WTC11 (cell line): Measurements from ENCODE around the gene FOXP1. TPM values are rescaled to one million over a fixed set of nuclear protein-coding genes. Genes with fewer than 3 reads are reported as not detected.

Experiments used
- ATAC-seq: fragments of 200-7000 bp; cut with Tn5 transposase; 2 replicates; pipeline ENCODE4 v1.10.0; 2021; ENCODE audit warnings: mild to moderate bottlenecking, moderate library complexity
- CTCF ChIA-PET: fragments of 300-600 bp; sonication (Branson Sonifier 250); formaldehyde crosslinking; loops from one replicate; lab custom pipeline; 2021; ENCODE audit warnings: antibody characterized with exemption; lab: Charles Lee
- POLR2A ChIA-PET: fragments of 350-600 bp; sonication (Branson Sonifier 250); formaldehyde crosslinking; loops from one replicate; lab custom pipeline; 2021; ENCODE audit warnings: antibody characterized with exemption; lab: Charles Lee
- DNase-seq: peaks from one replicate; pipeline ENCODE4 v3.0.0; 2021; ENCODE audit warnings: low spot score
- H3K27ac Mint-ChIP-seq: 2 replicates; pipeline ENCODE4 v1.8.0; 2021; ENCODE audit warnings: mixed read lengths
- H3K27me3 Mint-ChIP-seq: 2 replicates; pipeline ENCODE4 v1.8.0; 2021; ENCODE audit warnings: low read depth, mild to moderate bottlenecking, moderate library complexity, mixed read lengths
- H3K36me3 Mint-ChIP-seq: 2 replicates; pipeline ENCODE4 v1.8.0; 2021; ENCODE audit warnings: mixed read lengths
- H3K4me1 Mint-ChIP-seq: 2 replicates; pipeline ENCODE4 v1.8.0; 2022; ENCODE audit warnings: mixed read lengths
- H3K4me3 Mint-ChIP-seq: 2 replicates; pipeline ENCODE4 v1.8.0; 2021; ENCODE audit warnings: mild to moderate bottlenecking, moderate library complexity, mixed read lengths
- H3K9me3 Mint-ChIP-seq: 2 replicates; pipeline ENCODE4 v1.8.0; 2021; ENCODE audit warnings: mixed read lengths
- FOXJ3 ChIP-seq: sonication (generic); formaldehyde crosslinking; IDR thresholded peaks from 2 replicates; pipeline ENCODE4 v1.9.0; 2021; ENCODE audit warnings: missing genetic modification reagents, mild to moderate bottlenecking, borderline replicate concordance
- GTF2I ChIP-seq: fragments of 250-450 bp; sonication (Bioruptor Pico); conservative IDR thresholded peaks from 2 replicates; pipeline ENCODE4 v1.4.0; 2021; ENCODE audit warnings: mild to moderate bottlenecking
- HMGA2 ChIP-seq: fragments of 250-450 bp; sonication (Bioruptor Pico); IDR thresholded peaks from 2 replicates; pipeline ENCODE4 v1.4.0; 2021; ENCODE audit warnings: mild to moderate bottlenecking, moderate library complexity
- KAT7 ChIP-seq: sonication (generic); formaldehyde crosslinking; IDR thresholded peaks from 2 replicates; pipeline ENCODE4 v1.8.1; 2023; ENCODE audit warnings: missing genetic modification reagents, mild to moderate bottlenecking, borderline replicate concordance
- NR1H2 ChIP-seq: sonication (generic); formaldehyde crosslinking; IDR thresholded peaks from 2 replicates; pipeline ENCODE4 v1.9.0; 2021; ENCODE audit warnings: mild to moderate bottlenecking, moderate library complexity, missing genetic modification reagents
- PRRX2 ChIP-seq: fragments of 250-450 bp; sonication (Bioruptor Pico); IDR thresholded peaks from 2 replicates; pipeline ENCODE4 v1.8.0; 2021; ENCODE audit warnings: mild to moderate bottlenecking
- RORB ChIP-seq: fragments of 250-450 bp; sonication (Bioruptor Pico); IDR thresholded peaks from 2 replicates; pipeline ENCODE4 v1.9.0; 2021; ENCODE audit warnings: mild to moderate bottlenecking
- TCF7 ChIP-seq: sonication (generic); formaldehyde crosslinking; IDR thresholded peaks from 2 replicates; pipeline ENCODE4 v1.8.0; 2022; ENCODE audit warnings: mild to moderate bottlenecking, low read depth, missing genetic modification reagents, moderate library complexity
- total RNA-seq: library from RNA; stranded (reverse); gene quantifications from 3 replicates; pipeline ENCODE4 v1.2.3, GENCODE V29; 2021
- TF ChIP-seq, protein P1 (sequence below): sonication (generic); formaldehyde crosslinking; IDR thresholded peaks from 2 replicates; pipeline ENCODE4 v1.8.1; 2022; ENCODE audit warnings: low read depth, missing genetic modification reagents, borderline replicate concordance
- TF ChIP-seq, protein P2 (sequence below): fragments of 250-450 bp; sonication (Bioruptor Pico); IDR thresholded peaks from 2 replicates; pipeline ENCODE4 v2.1.2; 2022; ENCODE audit warnings: mild to moderate bottlenecking, moderate library complexity
- TF ChIP-seq, protein P3 (sequence below): sonication (generic); formaldehyde crosslinking; IDR thresholded peaks from 2 replicates; pipeline ENCODE4 v1.8.0; 2023; ENCODE audit warnings: missing genetic modification reagents, mild to moderate bottlenecking, borderline replicate concordance
- TF ChIP-seq, protein P4 (sequence below): fragments of 250-450 bp; sonication (Bioruptor Pico); IDR thresholded peaks from 2 replicates; pipeline ENCODE4 v1.9.0; 2021; ENCODE audit warnings: mild to moderate bottlenecking

The FOXP1 gene
- total RNA-seq, 1 experiment from 2014 or later: 25.8 TPM

DNA sequence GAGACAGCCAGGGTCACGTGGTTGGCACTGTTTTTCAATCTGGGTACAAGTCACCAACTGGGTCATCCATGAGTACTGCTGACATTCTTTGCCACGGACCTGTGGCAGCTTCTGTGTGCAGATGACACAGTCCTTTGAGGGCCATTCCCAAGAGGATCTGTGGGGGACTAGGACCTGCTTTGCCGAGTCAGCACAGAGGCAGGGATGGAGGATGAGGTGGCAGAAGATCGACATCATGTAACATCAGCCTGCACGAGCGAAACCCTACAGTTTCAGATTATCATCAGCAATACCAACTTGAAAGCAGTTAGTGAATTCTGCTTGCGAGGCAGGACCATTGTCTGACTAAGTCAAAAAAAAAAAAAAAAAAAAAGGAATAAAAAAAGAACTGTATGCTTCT is 227.7 kb downstream of the FOXP1 start:
- TF ChIP-seq, protein P1, sequence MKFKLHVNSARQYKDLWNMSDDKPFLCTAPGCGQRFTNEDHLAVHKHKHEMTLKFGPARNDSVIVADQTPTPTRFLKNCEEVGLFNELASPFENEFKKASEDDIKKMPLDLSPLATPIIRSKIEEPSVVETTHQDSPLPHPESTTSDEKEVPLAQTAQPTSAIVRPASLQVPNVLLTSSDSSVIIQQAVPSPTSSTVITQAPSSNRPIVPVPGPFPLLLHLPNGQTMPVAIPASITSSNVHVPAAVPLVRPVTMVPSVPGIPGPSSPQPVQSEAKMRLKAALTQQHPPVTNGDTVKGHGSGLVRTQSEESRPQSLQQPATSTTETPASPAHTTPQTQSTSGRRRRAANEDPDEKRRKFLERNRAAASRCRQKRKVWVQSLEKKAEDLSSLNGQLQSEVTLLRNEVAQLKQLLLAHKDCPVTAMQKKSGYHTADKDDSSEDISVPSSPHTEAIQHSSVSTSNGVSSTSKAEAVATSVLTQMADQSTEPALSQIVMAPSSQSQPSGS (CRISPR knock-in tag): no peak
- TF ChIP-seq FOXJ3 (CRISPR knock-in tag) (no peak), GTF2I (no peak), TCF7 (CRISPR knock-in tag) (no peak)
- TF ChIP-seq, protein P2, sequence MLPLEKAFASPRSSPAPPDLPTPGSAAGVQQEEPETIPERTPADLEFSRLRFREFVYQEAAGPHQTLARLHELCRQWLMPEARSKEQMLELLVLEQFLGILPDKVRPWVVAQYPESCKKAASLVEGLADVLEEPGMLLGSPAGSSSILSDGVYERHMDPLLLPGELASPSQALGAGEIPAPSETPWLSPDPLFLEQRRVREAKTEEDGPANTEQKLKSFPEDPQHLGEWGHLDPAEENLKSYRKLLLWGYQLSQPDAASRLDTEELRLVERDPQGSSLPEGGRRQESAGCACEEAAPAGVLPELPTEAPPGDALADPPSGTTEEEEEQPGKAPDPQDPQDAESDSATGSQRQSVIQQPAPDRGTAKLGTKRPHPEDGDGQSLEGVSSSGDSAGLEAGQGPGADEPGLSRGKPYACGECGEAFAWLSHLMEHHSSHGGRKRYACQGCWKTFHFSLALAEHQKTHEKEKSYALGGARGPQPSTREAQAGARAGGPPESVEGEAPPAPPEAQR: no peak
- TF ChIP-seq, protein P3, sequence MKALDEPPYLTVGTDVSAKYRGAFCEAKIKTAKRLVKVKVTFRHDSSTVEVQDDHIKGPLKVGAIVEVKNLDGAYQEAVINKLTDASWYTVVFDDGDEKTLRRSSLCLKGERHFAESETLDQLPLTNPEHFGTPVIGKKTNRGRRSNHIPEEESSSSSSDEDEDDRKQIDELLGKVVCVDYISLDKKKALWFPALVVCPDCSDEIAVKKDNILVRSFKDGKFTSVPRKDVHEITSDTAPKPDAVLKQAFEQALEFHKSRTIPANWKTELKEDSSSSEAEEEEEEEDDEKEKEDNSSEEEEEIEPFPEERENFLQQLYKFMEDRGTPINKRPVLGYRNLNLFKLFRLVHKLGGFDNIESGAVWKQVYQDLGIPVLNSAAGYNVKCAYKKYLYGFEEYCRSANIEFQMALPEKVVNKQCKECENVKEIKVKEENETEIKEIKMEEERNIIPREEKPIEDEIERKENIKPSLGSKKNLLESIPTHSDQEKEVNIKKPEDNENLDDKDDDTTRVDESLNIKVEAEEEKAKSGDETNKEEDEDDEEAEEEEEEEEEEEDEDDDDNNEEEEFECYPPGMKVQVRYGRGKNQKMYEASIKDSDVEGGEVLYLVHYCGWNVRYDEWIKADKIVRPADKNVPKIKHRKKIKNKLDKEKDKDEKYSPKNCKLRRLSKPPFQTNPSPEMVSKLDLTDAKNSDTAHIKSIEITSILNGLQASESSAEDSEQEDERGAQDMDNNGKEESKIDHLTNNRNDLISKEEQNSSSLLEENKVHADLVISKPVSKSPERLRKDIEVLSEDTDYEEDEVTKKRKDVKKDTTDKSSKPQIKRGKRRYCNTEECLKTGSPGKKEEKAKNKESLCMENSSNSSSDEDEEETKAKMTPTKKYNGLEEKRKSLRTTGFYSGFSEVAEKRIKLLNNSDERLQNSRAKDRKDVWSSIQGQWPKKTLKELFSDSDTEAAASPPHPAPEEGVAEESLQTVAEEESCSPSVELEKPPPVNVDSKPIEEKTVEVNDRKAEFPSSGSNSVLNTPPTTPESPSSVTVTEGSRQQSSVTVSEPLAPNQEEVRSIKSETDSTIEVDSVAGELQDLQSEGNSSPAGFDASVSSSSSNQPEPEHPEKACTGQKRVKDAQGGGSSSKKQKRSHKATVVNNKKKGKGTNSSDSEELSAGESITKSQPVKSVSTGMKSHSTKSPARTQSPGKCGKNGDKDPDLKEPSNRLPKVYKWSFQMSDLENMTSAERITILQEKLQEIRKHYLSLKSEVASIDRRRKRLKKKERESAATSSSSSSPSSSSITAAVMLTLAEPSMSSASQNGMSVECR (CRISPR knock-in tag): no peak
- Mint-ChIP-seq H3K4me1 (no peaks in the 10 kb centered on the region), H3K27ac (no peak overlapping the region; the same call in 1 of the 2 replicates), H3K9me3 (no peaks in the 10 kb centered on the region), H3K27me3 (no peaks in the 10 kb centered on the region), H3K4me3 (no peak overlapping the region), H3K36me3 (no peaks in the 10 kb centered on the region)
- CTCF ChIA-PET: interaction anchor here (0.6 kb wide), 1 partner anchor 355 kb away, joined by 4 read pairs; no protein-coding TSS in a partner anchor
- DNase-seq (no peak), ATAC-seq (no peak)
- POLR2A ChIA-PET: no interaction called here

DNA sequence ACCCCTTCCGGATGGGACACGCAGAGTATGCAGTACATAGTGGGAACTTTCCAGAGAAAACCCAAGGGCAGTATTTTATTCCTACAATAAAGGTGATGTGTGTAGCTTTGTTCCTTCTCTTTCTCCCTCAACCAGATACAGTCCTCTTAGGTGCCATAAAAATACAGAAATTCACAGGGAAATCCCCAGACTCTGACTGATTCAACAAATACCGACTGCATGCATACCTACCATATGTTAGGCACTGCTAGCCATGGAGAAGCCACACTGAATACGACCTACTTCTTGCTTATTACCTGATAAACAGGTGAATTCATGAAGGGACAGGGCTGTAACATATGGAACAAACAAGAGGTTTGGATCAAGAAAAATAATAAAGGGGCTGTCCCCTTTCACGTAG is 228.5 kb downstream of the FOXP1 start:
- DNase-seq: no peak
- H3K27me3 Mint-ChIP-seq: no peaks in the 10 kb centered on the region
- H3K9me3 Mint-ChIP-seq: no peaks in the 10 kb centered on the region
- TF ChIP-seq RORB: no peak
- TF ChIP-seq NR1H2: no peak
- no peak for TF ChIP-seq HMGA2
- TF ChIP-seq, protein P4, sequence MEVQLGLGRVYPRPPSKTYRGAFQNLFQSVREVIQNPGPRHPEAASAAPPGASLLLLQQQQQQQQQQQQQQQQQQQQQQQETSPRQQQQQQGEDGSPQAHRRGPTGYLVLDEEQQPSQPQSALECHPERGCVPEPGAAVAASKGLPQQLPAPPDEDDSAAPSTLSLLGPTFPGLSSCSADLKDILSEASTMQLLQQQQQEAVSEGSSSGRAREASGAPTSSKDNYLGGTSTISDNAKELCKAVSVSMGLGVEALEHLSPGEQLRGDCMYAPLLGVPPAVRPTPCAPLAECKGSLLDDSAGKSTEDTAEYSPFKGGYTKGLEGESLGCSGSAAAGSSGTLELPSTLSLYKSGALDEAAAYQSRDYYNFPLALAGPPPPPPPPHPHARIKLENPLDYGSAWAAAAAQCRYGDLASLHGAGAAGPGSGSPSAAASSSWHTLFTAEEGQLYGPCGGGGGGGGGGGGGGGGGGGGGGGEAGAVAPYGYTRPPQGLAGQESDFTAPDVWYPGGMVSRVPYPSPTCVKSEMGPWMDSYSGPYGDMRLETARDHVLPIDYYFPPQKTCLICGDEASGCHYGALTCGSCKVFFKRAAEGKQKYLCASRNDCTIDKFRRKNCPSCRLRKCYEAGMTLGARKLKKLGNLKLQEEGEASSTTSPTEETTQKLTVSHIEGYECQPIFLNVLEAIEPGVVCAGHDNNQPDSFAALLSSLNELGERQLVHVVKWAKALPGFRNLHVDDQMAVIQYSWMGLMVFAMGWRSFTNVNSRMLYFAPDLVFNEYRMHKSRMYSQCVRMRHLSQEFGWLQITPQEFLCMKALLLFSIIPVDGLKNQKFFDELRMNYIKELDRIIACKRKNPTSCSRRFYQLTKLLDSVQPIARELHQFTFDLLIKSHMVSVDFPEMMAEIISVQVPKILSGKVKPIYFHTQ (CRISPR knock-in tag): no peak
- no peaks in the 10 kb centered on the region for H3K4me1 Mint-ChIP-seq
- no peak overlapping the region for H3K27ac Mint-ChIP-seq
- ChIA-PET CTCF (no interaction called here), POLR2A (no interaction called here)
- ATAC-seq: no peak
- no peak overlapping the region for H3K4me3 Mint-ChIP-seq
- H3K36me3 Mint-ChIP-seq: no peaks in the 10 kb centered on the region

DNA sequence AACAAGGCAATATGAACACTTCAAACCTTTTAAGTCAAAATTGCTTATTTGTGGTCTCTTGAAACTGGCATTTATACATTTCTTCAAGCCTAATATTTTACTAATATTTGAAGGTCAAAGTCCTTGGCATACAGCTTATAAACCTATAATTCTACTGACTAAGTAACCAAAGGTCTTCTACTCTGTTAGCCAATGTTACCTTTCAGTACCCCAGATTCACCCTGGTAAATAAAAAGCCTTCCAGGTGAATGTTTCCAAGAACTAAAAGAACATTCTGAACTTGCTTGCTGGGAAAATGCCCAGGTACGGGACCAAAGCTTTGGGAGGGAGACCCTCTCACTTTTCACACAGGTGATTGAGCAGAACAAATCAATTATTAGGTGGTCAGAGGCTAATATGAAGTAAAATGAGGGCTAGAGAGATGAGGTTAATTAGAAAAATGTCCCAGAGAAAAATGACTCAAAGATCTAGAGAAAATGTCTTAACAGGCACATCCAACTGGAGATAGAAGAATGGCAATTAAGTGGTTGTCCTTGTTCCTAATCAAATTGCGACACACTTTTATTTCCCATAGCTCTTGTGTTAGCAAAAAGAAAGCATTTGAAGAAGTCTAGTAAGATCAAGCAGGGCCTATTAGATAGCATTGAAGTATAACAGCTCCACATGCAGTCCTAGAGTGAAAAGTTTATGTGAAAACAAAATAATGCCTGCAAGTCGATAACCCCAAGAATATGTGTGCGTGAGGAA is 232.0 kb downstream of the FOXP1 start:
- ChIA-PET POLR2A (no interaction called here), CTCF (interaction anchor here (1.3 kb wide), 1 partner anchor 46 kb away, joined by 4 read pairs; no protein-coding TSS in a partner anchor)
- H3K9me3 Mint-ChIP-seq: no peaks in the 10 kb centered on the region
- H3K36me3 Mint-ChIP-seq: no peaks in the 10 kb centered on the region
- H3K4me3 Mint-ChIP-seq: no peak overlapping the region
- H3K27ac Mint-ChIP-seq: no peak overlapping the region
- no peaks in the 10 kb centered on the region for H3K4me1 Mint-ChIP-seq
- no peak for ATAC-seq
- no peak for DNase-seq
- TF ChIP-seq KAT7 (CRISPR knock-in tag): no peak
- TF ChIP-seq PRRX2: no peak
- H3K27me3 Mint-ChIP-seq: no peaks in the 10 kb centered on the region
